HG03575 (cell line): ENCODE measurements around the gene IL4I1.

Source experiments
- ATAC-seq: cut with Tn5 transposase; IDR thresholded peaks from one replicate; pipeline ENCODE4 v1.9.1; 2021; ENCODE audit not compliant: unreplicated experiment, insufficient number of reproducible peaks, low FRiP score; ENCODE audit errors: extremely low read depth

Gene IL4I1

DNA sequence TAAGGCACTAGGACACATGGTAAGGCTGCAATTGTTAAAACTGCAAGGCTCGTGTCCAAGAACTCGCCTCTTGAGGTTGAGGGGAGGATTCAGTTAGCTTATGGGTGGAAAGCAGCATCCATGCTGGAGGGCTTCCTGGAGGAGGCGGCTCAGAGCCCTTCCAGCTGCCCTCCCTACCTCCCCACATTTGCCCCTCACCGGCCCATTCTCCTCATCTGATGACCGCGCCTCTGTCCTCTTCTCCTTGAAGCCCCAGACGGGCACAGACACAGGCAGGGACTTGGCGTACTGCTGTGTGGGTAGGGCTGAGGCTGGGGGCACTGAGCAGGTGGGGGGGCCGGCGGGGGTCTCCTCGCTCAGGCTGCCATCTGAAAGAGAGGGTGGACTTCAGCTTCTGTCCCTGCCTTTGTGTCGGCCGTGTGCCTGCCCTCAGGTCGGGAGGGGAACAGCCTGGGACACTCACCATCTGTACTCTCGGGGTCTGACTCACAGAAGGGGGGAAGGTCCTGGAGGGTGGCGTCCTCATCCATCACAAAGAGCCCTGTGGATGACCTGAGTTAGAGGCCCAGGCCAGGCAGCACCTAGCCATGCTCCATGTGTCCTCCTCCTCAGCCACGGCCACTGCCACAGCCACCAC lies 25.2 kb downstream of the IL4I1 start:
- no peak for ATAC-seq

DNA sequence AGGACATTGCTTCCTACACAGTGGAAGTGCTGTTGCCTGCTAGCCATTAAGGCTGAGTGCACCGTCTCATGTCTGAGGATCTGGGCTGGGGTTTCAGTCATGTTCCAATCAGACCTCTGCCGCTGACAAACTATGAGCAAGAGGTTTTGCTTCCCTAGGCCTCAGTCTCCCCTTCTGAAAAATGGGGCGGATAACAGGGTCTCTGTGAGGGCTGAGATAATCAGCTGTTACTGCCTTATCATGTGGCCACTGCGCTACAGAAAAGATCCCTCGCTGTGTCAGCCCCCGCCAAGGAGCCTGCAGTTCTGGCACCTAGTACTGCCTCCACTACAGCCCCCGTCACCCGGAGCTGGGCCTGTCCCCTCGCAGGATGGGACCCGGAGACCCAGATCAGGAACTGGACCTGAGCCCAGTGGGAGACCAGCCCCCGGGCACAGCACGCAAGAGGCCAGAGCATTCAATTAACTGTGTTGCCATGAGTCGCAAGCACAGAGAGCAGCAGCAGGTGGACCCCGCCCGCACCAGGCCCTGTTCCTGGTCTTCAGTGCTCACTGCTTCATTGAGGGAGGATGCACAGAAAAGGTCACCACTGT lies 26.3 kb downstream of the IL4I1 start:
- no peak for ATAC-seq

DNA sequence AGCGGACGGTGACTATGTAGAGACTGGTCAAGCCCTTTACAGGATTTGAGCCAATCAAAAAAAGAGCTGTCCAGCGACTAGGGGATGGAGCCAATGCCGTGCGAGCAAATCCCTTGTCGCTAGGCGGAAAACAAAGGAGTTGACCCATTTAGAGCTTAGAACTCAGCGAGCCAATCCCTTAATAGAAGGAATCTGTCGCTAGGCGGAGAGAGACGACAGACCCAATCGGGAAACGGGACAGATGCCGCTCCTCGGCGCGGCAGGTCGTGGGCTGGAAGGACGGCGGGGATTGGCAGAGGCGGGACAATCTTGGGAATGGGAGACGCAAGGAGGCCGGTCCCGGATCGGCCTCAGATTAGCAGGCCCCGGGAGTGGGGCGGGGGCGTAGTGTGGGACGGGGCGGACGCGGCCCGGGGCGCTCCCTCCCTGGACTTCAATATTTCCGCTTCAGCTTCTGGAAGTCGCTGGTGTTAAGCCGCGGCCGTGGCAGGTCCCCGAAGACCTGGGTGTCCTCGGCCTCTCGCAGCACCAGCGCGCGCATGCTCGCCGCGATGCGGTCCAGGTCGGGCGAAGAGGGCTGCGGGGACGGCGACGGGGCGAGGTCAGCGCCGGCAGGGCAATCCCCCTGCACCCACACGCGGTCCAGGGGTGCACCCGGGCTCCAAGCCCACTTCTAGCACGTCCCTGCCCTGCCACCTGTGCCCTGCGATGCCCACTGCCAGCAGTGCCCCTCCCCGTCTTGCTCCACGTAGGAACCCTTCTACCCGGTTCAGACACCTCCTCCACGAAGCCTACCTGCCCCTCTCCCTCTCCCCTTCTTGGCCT lies 27.0 kb downstream of the IL4I1 start:
- peak; percentile 29 for ATAC-seq

DNA sequence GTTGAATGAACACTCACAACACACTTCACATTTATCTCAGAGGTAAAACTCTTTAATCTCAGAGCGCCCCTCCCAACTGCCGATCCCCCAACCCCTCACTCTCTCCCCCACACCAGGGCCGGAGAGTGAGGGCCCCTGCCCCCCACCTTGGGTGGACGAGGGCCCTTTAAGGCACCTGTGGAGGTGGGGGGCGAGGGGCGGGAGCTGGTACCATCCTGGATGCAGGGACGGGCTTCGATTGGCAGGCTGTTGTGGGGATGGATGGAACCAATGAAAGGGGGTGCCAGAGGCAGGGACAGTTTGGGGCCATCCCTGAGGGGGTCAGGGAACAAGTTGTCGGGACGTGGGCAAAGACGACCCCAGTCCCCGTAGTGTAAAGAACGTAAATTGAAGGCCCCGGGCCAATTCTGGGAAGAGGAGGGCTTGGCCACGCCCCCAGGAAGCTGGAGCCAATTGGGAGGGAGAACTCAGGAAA lies 27.6 kb downstream of the IL4I1 start:
- ATAC-seq = no peak

DNA sequence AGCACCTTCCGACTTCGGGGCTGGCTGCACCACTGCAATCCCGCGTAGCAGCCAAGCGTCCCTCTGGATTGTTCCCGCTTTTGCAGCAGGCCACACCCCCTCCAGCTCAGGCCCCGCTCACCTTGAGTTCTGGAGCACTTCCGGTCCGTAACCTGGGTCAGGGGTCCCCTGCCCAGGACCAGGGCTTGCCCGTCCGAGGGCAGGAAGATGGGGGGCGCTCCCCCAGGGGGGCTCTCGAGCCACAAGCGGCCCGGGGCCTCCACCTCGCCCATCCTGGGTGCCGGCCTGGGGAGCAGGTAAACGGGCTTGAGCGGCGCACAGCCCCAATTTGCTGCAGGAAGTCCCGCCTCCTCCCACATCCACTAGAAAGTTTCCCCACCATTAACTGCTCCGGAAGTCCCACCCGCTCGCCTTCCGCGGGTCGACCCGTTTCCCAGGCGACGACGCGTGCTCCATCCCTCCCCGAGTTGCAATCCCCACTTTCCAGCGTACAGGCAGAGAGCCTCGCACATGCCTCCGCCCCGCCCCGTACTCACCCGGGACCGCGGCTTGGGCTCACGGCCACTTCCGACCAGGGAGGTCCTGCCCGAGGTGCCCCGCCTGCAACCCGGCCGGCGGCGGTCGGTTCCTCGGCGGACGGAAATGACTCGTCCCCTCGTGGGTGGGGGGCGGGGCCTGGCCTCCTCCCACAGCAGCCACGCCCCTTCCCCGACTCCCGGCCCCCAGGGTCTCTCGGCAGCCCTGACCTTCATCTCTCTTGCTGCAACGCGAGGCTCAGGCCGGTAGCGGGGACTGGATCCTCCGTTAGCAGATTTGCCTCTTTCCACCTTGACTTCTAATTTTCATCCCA lies 29.5 kb downstream of the IL4I1 start, which contains the start of gene PNKP:
TSS of gene PNKP (minus strand) at position 644 of the 850 bp plus-strand sequence. CDS start at position 272, 372 bp downstream.
- ATAC-seq = peak; percentile 35

DNA sequence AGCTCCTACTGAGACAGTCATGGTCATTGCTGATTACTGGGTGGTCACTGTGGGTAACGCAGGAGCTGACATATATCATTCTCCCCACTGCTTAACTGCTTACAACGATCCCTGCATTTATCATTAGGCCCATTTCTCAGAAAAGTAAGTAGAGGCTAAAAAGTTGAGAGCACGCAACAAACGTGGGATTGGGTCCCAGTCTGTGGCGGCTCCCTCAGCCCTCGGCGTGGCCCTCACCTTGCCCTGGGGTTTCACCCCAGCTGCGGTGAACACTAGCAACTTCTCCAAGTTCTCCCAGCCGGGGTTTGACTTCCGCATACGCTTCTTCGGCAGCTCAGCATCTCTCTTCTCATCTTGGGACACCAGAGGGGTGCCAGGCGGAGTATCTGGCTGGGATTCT lies 31.8 kb downstream of the IL4I1 start:
- ATAC-seq = no peak

DNA sequence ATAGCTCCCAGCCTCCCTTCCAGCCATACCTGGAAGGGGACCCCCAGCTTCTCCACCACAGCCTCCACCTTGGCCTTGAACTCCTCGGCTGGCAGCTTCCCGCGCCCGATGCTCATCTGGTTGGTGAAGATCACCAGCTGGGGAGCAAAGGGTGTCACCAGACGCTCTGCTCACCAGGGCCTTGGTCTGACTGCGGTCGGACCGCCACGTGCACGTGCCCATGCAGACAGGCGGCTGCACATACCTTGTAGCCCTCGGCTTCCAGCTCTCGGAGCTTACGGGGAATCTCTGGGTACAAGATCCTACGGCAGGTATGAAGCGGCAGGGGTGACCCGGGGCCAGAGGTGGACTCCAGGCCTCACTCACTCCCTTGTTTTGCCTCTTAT lies 32.8 kb downstream of the IL4I1 start:
- no peak for ATAC-seq

DNA sequence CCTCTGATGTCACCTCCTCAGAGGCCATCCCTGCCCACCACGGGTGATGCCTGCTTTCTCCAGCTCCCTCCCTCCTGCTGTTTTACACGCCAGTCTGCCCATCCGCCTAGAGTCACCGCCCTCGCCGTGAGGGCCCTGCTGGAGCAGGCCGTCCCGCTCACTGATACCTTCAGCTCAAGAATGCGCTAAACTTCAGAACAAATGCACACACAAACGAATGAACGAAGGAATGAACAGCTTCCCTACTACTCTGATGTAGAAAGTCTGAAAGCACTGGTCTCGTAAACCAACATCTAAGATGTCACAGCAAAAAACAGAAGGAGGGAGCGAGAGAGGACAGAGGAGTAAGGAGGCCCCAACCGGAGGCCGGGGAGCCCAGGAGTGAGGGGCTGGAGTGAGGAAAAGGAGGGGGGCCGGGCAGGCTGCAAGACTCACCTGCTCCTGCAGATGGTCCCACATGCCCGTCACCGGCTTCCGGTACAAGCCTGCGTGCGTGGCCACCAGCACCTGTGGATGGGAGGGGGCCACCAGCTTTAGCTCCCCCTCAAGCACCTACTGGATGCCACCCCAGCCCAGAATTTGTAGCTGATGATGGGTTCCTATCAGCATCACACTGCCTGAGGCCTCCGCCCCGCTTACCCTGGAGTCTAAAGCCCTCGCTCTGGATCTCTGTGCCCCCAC lies 33.3 kb downstream of the IL4I1 start:
- no peak for ATAC-seq

DNA sequence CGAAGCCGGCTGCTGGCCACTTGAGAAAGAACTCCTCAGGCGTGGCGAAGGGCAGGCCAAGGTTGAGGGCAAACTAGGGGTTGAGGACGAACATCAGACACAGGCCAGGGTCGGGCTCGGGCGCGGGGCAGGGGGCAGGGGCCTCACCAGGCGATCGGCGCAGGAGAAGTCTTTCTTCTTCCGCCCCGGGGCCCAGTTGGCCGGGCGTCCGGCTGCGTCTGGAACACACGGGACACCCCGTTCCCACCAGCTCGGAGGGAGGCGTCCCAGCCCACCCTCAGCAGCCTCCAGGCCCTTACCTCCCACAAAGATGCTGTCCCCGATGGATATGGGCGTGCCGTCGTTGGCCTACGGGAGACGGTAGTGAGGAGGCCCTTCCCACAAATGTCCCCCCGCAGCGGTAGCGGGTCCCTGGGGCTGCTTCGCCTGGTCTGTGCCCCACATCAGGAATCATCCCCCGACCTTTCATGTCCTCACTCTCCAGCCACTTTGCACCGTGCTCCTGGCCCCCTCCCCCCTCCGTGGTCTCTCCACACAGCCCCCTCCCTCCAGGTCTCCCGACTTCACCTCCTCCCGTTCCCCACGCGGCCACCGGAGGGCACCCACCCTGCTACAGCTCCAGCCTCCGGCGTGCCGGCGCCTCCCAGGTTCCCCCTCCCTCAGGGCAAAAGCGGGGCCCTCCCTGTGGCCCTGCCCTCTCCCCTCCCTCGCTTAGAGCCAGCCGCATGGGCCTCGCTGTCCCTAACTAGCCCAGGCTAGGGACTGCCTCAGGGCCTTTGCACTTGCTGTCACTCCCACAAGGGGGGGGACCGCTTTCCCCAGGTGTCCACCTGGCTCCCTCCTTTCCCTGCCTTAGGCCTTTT lies 34.1 kb downstream of the IL4I1 start:
- no peak for ATAC-seq

DNA sequence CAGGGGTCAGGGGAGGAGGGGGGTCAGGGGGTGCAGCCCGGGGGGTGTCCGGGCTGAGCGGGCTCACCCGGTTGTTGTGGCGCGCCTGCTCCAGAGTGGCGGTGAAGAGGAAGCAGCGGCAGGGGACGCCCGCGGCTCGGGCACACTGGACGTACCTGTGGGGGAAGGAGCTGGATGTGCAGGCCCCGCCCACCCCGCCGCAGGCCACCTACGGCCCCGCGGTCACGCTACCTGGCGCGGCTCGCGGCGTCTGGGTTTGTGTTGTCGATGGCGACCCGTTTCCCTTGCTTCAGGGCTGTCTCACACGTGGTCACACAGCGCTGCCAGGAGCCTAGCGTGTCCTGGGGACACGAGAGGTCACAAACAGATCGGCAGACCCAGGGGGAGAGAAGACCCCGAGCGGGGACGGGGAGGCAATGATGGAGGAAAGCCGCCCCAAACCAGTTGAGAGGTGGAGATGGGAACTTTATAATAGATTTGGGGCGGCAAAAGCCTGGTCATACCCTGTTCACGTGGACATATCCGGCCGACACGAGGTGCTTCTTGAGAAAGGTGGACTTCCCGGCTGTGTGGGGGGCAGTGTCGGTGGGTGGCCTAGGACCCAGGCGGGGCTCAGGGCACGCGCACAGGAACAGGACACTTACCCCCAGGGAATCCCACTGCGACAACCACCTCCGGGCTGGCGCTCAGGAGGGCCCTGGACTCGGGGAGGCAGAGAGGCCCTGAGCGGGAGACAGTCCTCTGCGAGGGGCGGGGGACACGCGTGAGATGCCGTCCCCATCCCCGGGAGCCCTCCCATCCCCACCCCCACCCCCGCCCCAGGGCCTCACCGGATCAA lies 34.9 kb downstream of the IL4I1 start:
- no peak for ATAC-seq

DNA sequence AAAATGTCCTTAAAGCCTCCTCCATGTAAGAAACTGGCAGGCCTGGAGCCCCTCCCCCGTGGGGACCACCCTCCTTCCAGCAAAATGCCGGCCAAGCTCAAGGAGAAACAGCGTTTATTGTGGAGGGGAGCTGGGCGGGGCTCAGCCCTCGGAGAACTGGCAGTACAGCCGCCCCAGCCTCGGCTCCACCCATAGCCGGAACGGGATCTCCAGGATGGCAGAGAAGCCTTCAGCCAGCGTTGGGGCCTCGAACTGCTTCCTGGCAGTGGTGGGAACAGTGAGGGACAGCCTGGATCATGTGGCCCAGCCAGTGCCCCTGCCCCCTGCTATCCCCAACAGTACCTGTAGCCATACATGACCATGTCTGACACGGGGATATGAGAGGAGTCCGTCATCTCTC lies 35.6 kb downstream of the IL4I1 start:
- no peak for ATAC-seq

DNA sequence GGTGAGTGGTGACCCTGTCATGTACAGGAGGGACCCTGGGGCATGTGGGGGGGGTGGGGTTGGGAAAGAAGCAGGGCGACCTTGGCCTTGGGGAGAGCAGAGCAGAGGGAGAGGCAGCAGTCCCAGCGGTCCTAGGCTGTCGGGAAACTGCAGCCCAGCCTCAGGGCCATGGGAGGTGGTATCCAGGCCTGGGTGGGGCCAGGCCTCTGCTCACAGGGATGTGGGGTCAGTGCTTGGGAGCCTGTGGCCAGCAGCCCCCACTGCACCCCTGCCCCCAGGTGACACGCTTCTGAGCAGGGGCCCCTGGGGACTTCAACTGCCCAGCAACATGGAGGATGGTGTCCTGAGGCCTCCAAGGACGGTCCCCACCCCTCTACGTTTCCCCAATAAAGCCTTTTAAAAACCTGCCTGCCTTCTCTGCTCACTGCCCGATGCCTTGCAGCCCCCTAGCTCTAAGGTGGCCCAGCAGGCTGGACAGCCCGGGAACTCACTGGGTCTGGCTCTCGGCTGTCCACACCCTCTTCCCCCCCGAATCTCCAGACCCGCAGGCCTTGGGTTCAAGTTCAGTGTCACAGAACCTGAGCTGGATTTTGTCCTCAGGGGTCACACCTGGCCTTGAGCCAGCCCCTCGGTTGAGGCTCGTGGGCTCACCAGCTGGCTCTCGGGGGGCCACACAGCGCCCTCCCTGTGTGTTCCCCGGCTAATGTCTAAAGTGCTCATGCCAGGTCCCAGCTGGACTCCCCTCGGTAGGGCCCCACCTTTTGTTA lies 36.2 kb downstream of the IL4I1 start:
- ATAC-seq = no peak

DNA sequence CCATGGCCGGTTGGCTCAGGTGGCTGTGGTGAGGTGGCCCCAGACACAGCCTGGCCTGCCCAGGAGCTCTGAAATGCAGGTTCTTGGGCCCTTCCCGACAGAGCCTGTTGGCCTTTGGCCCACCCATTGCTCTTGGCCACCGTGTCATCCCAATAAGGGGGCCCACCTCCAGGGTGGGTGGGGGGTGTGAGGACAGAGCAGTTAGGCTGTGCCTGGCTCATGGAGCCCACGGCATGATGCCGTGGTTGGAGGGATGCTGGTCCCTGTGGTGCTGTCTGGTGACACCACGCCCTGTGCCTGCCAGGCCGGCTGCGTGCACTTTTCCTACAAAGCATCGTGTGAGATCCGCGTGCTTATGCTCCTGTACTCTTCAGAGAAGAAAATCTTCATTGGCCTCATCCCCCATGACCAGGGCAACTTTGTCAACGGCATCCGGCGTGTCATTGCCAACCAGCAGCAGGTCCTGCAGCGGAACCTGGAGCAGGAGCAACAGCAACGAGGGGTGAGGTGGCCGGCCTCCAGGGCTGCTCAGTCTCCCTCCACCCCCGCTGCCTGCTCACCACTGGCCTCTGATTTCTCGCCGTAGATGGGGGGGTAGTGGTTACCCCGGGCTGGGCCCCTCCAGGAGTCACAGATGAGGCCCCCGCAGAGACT lies 36.9 kb downstream of the IL4I1 start:
- ATAC-seq = no peak

DNA sequence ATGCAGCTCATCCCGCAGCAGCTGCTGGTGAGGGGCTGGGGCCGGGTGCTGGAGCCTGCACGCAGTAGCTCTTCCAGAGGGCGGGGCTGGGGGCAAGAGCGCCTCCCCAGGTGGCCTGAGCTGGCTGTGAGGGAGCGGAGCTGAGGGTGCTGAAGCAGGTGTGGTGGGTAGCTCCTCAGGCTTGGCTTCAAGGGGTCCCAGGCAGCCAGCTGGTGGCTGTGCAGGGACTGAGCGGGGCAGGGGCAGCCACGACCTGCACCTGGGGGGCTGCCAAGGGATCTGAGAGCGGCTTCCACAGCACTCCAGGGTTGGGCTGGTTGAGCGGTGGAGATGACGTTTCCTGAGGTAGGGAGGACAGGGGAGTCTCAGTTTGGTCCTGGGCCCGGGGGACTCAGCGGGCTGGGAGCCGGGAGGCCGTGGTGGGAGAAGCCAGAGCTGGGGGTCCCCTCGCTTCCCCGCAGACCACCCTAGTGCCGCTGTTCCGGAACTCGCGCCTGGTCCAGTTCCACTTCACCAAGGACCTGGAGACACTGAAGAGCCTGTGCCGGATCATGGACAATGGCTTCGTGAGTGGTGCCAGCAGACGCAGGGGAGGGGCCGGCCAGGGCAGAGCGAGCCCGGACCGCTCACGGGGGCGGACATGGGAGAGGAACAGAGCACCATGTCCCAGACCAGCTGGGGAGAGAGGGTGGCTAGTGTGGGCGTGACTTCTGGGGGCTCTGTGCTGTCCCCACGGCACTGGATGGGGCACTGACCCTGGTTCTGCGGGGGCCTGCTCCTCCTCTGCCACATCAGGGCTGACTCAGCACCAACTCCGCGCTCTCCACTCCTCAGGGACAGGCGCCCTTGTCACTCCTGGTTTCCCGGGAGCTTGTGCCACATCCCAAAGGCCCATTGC lies 38.4 kb downstream of the IL4I1 start:
- ATAC-seq = no peak

DNA sequence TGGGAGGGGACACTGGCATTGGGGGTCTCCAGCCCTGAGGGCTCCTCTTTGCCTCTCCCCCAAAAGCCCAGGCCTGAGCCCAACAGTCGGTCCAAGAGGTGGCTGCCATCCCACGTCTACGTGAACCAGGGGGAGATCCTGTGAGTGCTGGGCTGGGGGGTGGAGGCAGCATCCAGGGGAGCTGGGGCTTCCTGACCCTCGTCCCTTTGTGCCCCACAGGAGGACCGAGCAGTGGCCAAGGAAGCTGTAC lies 38.9 kb downstream of the IL4I1 start:
- ATAC-seq = no peak
